Measurements from ENCODE around the gene IL26. TPM values are rescaled to one million over a fixed set of nuclear protein-coding genes. Genes with fewer than 3 reads are reported as not detected.

Gene IL26, protein sequence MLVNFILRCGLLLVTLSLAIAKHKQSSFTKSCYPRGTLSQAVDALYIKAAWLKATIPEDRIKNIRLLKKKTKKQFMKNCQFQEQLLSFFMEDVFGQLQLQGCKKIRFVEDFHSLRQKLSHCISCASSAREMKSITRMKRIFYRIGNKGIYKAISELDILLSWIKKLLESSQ
- total RNA-seq: not detected

- Histone ChIP-seq H3K4me1 (replicated peaks) (no peaks in the 10 kb centered on the region), H3K27ac (no peak within 1 kb of the TSS), H3K9me3 (no peaks in the 10 kb centered on the region), H3K4me3 (no peak within 1 kb of the TSS), H3K36me3 (no peaks in the 10 kb centered on the region), H3K27me3 (replicated peaks; ENCODE audit: insufficient read depth) (peaks cover 4% of the 10 kb centered on the region)
- intact Hi-C loops (cut with DNase I): no loop called here
- TF ChIP-seq, protein P1, sequence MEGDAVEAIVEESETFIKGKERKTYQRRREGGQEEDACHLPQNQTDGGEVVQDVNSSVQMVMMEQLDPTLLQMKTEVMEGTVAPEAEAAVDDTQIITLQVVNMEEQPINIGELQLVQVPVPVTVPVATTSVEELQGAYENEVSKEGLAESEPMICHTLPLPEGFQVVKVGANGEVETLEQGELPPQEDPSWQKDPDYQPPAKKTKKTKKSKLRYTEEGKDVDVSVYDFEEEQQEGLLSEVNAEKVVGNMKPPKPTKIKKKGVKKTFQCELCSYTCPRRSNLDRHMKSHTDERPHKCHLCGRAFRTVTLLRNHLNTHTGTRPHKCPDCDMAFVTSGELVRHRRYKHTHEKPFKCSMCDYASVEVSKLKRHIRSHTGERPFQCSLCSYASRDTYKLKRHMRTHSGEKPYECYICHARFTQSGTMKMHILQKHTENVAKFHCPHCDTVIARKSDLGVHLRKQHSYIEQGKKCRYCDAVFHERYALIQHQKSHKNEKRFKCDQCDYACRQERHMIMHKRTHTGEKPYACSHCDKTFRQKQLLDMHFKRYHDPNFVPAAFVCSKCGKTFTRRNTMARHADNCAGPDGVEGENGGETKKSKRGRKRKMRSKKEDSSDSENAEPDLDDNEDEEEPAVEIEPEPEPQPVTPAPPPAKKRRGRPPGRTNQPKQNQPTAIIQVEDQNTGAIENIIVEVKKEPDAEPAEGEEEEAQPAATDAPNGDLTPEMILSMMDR (IDR thresholded peaks at IDR 0.05): no peak
- TF ChIP-seq POLR2A (IDR thresholded peaks at IDR 0.05) (no peak), POLR2AphosphoS5 (IDR thresholded peaks at IDR 0.05) (no peak)
- WGBS: 82% methylated on average over 8 of the region's 8 CpGs
- DNase-seq (ENCODE audit: low spot score): no peak
These were observed at the start of gene IL26 for GRCh38 chr12:68225576-68226476. Gene IL26 (minus strand): TSS chr12:68225810. CDS start chr12:68225756, 54 bp downstream.

GRCh38 chr12:68272732-68273131 lies 47.1 kb upstream of the IL26 start:
- H3K4me3 ChIP-seq: no peak overlapping the region
- H3K9me3 ChIP-seq: no peaks in the 10 kb centered on the region
- intact Hi-C loops (cut with DNase I): no loop called here
- no peaks in the 10 kb centered on the region for H3K27me3 ChIP-seq (replicated peaks; ENCODE audit: insufficient read depth)
- no peaks in the 10 kb centered on the region for H3K4me1 ChIP-seq (replicated peaks)
- TF ChIP-seq POLR2AphosphoS5 (IDR thresholded peaks at IDR 0.05) (no peak), POLR2A (IDR thresholded peaks at IDR 0.05) (no peak)
- TF ChIP-seq, protein P1 (IDR thresholded peaks at IDR 0.05): no peak
- H3K36me3 ChIP-seq: no peaks in the 10 kb centered on the region
- no peak for DNase-seq (ENCODE audit: low spot score)
- H3K27ac ChIP-seq: no peak overlapping the region

DNA sequence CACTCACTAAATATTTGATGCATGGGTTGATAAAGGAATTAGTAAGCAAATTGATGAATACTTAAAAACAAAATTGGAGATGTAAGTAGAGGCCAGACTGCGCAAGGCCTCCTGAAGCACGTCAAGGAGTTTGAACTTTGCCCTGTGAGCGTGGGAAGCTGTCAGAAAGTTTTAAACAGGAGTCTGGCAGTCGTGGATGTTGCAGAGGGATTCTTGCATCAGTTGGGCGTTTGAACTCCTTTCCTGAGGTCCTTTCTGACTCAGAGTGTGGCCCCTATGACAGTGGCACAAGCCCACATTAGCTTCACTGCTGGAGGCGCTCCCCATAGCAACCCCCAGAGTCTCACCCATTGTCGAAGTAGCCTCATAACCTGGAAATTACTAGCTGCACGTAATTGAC lies 45.7 kb upstream of the IL26 start:
- Histone ChIP-seq H3K27me3 (replicated peaks; ENCODE audit: insufficient read depth) (no peaks in the 10 kb centered on the region), H3K36me3 (no peaks in the 10 kb centered on the region), H3K9me3 (no peaks in the 10 kb centered on the region), H3K27ac (no peak overlapping the region), H3K4me3 (no peak overlapping the region), H3K4me1 (replicated peaks) (no peaks in the 10 kb centered on the region)
- intact Hi-C loops (cut with DNase I): no loop called here
- TF ChIP-seq, protein P1 (IDR thresholded peaks at IDR 0.05): no peak
- no peak for TF ChIP-seq POLR2A (IDR thresholded peaks at IDR 0.05)
- TF ChIP-seq POLR2AphosphoS5 (IDR thresholded peaks at IDR 0.05): no peak
- 81% methylated on average over 8 of the region's 8 CpGs for WGBS
- no peak for DNase-seq (ENCODE audit: low spot score)

- WGBS: 88% methylated on average over 3 of the region's 3 CpGs
- intact Hi-C loops (cut with DNase I): no loop called here
- no peak overlapping the region for H3K27ac ChIP-seq
These were observed 44.7 kb upstream of the IL26 start for GRCh38 chr12:68270358-68270757.

More at GRCh38 chr12:68270358-68270757, 44.7 kb upstream of the IL26 start:
- H3K4me3 ChIP-seq: no peak overlapping the region
- no peaks in the 10 kb centered on the region for H3K9me3 ChIP-seq
- no peak for DNase-seq (ENCODE audit: low spot score)
- TF ChIP-seq POLR2A (IDR thresholded peaks at IDR 0.05) (no peak), POLR2AphosphoS5 (IDR thresholded peaks at IDR 0.05) (no peak)
- TF ChIP-seq, protein P1 (IDR thresholded peaks at IDR 0.05): no peak
- no peaks in the 10 kb centered on the region for H3K27me3 ChIP-seq (replicated peaks; ENCODE audit: insufficient read depth)
- no peaks in the 10 kb centered on the region for H3K36me3 ChIP-seq
- H3K4me1 ChIP-seq (replicated peaks): no peaks in the 10 kb centered on the region
